ENCODE results near the gene TPP1. TPM values are rescaled to one million over a fixed set of nuclear protein-coding genes. Genes with fewer than 3 reads are reported as not detected.

Gene TPP1
- total RNA-seq, 1 experiment from 2014 or later: 26.9 TPM

DNA sequence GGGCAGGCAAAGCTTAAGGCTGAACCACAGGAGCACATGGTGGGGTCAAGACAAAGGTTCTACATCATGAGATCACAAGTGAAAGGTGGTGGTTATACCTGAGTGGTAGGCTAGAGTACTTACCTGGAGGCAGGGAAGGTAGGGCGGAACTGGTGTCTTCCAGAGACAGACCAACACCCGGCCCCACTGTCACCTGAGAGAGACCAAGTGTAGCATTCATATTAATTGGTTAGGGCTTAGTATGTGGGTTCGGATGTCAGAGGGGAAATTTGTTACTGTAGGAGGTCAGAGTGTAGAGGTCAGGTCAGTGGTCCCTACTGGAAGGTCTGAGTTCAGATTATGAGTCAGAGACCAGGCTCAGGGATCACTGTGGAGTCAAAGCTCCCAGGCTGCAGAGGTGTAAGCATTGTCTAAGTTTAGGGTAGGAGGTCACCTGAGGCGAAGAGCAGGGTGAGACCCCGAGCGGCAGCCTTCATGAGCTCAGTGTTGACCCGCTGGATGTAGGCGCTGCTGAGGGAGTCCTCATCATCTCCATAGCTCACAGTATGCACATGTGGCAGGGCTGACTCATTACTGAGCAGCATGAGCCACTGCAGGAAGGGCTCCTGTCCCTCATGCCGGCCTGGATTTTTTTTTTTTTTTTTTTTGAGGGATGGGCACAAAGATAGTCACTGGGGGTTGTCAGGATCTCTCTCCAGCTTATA is 3.2 kb downstream of the TPP1 start:
- in situ Hi-C loops (cut with HindIII; ENCODE audit: low sequenced_read_pairs): no loop called here
- no peak for DNase-seq (ENCODE audit: low spot score)

DNA sequence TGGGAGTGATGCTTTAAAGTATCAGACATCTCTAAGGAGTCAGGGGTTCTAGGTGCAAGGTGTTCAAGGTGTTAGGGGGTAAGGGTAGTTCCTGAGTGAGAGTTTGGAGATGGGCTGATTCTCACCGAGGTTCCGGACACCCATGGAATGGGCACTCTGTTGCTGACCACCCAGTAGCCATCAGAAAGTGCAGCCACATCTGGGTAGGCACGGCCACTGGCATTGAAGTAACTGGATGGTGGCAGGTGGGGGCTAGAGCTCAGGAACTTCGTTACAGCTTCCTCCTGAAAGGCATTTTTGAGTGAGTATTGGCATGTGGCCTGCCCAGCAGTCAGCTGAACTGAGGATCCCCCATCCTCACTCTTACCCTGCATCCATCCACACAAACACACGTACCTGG is 4.2 kb downstream of the TPP1 start:
- no peak for DNase-seq (ENCODE audit: low spot score)
- in situ Hi-C loops (cut with HindIII; ENCODE audit: low sequenced_read_pairs): no loop called here

DNA sequence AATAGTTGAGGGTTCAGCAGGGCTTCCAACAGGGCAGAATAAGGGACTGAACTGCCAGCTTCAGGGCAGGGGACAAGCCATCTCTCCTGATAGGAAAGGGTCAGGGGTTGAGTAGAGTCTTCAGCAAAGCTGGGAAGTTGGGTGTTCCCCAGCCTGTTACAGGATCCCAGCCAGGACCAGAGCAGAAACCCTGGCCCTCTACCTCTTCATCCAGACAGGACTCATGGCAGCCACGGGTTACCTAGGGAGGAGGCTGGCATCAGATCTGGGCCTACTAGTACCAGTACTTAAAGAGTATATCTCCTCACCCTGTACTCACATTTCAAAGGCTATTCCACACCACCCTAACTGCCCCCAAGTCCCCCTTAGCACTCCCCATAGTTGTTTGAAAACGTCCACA is 4.8 kb downstream of the TPP1 start:
- no peak for DNase-seq (ENCODE audit: low spot score)
- in situ Hi-C loops (cut with HindIII; ENCODE audit: low sequenced_read_pairs): no loop called here

DNA sequence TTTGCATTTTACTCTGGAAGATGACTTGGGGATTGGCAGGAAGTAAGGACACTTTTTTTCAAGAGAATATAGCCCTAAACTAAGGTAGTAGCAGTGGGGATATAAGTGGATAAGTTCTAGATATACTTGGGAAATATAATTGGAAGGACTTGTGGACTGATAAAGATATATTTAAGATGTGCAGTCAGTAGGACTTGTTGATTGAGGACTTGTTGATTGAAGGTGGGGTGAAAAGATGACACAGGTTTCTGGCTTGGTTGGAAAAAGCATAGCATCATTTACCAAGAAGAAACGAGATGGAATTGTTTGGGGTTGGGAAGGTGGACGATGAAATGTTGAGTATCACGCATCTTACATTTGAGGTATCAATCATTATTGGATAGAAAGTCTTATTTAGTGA is 5.7 kb downstream of the TPP1 start:
- no peak for DNase-seq (ENCODE audit: low spot score)
- in situ Hi-C loops (cut with HindIII; ENCODE audit: low sequenced_read_pairs): no loop called here

DNA sequence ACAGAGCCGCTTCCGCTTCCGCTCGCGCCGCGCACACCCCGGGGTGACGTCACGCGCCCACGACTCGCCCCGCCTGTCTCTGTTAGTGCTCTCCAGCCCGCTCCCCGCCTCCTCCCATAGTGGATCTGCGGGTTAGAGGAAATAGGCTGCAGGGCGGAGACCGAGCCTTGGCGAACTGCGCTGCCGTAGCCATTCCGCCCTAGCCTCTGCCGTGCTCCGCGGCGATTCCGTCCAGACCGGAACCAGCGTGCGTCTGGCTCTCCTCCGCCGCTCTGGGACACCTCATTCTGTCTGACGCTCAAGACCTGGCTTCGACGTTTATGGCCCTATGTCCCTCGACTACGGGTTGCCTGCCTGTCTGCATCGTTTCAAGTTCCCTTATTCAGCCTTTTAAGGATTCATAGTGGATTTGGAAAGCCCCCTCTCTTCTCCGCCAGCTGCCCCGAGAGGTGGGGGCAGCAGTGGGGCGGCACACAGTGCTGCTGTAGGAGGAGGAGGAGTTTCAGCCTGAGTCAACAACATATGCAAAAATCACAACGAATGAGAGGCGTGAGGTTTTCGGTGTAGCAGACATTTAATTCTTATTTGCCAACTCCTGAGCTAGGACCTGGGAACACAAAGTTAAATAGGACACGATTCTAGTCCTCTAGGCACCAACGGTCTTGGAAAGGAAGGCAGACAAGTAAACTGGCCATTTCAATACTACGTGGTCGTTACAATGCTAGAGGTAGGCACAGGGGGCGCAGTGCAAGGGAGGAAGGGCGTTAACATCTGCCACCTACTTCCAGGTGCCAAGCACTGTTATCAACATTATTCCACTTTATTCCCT is 6.8 kb downstream of the TPP1 start, which contains the start of gene TAF10:
Gene TAF10, minus strand, starts transcription at position 4 of the 829 bp plus-strand sequence. CDS start 27 bp downstream, outside the sequence.
- in situ Hi-C loops (cut with HindIII; ENCODE audit: low sequenced_read_pairs): no loop called here
- peak; percentile 96 for DNase-seq (ENCODE audit: low spot score)

DNA sequence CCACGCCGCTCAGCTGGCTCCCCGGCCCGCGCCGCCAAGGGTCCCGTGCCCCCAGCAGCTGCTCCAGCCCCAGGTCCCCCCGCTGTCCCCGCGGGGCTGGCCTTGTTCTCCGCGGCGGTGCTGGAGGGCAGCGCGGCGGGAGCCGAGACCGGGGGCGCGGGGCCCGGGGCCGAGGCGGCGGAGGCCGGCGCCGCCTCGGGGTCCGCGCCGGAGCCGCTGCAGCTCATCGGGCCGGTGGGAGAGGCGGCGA is 7.3 kb downstream of the TPP1 start:
- DNase-seq (ENCODE audit: low spot score): no peak
- in situ Hi-C loops (cut with HindIII; ENCODE audit: low sequenced_read_pairs): no loop called here

DNA sequence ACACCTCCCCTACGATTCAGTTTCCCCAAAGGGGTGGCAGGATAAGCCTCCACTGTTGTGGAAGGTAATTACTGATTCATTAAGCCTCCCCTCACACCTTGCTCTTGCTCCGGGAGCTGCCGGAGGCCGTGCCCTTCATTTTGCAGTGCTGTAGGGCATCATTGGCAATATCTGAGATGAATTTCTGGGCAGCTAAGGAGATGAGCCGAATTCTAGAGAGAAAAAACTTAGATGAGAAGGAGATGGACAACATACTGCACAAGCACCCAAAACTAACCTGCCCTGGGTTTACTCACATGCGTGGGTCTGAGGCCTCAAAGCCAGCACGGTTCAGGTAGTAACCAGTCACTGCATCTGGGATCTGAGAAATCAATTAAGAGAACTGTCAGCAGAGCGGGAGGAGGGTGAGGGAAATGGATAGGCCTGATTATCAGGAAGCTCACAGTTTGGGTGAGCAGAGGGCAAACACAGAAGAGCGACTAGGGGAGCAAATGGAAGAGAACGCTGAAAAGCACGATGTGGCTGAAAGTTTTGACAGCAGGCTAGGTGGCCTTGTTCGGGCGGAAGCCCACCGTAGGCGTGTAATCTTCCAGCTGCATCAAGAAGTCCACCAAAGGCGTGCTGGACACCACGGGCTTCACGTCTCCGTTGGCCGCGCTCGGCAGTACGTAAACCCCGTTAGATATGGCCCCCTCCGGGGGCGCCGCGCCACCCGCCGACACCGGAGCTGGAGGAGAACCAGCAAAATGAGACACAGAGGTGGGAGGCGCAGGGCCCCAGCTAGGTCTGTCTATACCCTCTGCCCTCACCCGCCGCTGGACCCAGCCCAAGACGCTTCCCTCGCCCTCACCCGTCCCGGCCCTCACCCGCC is 7.9 kb downstream of the TPP1 start:
- DNase-seq (ENCODE audit: low spot score): no peak
- in situ Hi-C loops (cut with HindIII; ENCODE audit: low sequenced_read_pairs): no loop called here

DNA sequence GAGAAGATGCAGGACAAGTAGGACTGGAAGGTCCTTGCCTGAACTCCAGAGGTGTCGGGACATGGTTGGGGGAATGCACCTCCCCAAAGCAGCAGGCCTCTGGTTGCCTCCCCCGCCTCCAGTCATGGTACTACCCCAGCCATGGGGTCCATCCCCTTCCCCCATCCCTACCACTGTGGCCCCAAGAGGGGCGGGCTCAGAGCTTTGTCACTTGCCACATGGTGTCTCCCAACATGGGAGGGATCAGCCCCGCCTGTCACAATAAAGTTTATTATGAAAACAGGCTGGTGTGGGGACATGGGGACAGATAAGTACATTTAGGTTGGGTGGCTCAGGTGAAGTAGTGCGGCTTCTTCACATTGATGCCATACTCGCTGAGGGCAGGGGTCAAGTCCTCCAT is 8.6 kb downstream of the TPP1 start:
- no peak for DNase-seq (ENCODE audit: low spot score)
- in situ Hi-C loops (cut with HindIII; ENCODE audit: low sequenced_read_pairs): no loop called here

DNA sequence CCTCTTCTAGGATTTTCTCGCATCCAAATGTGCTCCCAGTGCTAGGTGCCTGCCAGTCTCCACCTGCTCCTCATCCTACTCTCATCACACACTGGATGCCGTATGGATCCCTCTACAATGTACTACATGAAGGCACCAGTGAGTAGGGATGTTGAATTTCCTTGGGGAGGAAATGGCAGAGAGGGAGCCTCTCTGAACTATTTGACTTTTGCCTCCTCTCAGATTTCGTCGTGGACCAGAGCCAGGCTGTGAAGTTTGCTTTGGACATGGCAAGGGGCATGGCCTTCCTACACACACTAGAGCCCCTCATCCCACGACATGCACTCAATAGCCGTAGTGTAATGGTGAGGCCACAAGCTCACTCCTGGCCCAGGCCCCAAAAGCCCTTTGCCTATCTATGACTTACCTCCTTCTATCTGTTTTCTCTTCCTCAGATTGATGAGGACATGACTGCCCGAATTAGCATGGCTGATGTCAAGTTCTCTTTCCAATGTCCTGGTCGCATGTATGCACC is 9.7 kb downstream of the TPP1 start:
- in situ Hi-C loops (cut with HindIII; ENCODE audit: low sequenced_read_pairs): no loop called here
- no peak for DNase-seq (ENCODE audit: low spot score)

DNA sequence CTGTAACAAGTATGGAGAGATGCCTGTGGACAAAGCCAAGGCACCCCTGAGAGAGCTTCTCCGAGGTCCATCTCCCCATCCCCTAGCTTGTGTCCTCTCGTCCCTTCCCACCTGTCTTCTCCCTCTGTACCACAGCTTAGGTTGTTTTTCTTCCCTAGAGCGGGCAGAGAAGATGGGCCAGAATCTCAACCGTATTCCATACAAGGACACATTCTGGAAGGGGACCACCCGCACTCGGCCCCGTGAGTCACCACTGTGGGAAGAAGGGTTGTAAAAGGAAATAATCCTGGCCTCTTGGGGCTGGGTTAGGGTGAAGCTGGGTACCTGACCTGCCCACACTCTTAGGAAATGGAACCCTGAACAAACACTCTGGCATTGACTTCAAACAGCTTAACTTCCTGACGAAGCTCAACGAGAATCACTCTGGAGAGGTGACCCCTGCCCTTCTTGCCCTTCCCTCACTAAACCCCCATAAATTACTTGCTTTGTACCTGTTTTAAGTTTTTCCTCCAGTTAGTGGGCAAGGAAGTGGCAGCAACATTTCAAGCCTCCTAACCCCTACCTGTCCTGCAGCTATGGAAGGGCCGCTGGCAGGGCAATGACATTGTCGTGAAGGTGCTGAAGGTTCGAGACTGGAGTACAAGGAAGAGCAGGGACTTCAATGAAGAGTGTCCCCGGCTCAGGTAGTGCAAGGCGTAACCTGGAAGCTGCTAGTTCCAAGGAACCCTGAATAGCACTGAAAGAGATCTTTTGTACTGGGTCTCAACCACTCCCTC is 10.3 kb downstream of the TPP1 start:
- in situ Hi-C loops (cut with HindIII; ENCODE audit: low sequenced_read_pairs): no loop called here
- no peak for DNase-seq (ENCODE audit: low spot score)

DNA sequence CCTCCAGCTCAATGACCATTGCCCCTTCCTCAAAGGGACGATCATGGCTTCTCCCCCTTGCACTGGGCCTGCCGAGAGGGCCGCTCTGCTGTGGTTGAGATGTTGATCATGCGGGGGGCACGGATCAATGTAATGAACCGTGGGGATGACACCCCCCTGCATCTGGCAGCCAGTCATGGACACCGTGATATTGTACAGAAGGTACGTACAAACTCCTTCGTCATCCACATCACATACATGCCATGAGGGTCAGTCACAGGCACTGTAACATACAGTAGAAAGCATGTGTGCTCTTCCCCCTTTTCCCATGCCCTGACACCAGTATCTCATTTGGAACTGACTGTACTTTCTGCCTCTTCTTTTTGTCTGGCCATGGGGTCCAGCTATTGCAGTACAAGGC is 11.2 kb downstream of the TPP1 start:
- no peak for DNase-seq (ENCODE audit: low spot score)
- in situ Hi-C loops (cut with HindIII; ENCODE audit: low sequenced_read_pairs): no loop called here

DNA sequence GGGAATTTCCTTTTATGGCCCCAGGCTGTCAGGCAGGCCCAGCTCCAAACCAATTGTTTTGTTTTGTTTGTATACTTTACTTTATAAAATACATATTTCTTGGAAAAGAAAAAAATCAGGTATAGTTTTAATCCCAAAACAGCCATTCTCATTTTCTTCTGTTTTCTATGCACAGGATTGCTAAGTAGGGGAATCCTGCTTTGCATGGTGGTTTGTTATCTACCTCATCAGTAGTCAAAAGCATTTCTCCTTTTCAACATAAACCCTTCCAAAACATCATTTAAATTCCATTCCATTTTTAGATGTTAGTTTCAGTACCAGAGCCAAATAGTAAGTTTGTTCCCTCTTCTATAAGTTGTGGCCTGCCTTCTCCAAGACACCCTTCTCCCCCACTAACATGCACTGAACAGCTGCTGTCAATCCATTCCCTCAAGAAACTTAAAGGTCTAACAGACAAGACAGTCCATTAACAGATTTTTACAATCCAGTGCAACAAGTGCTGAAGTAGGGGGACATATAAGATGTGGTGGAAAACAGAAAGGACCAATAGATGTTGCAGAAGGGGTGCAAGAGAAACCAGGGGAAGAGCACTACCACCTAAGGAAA is 11.9 kb downstream of the TPP1 start:
- in situ Hi-C loops (cut with HindIII; ENCODE audit: low sequenced_read_pairs): no loop called here
- no peak for DNase-seq (ENCODE audit: low spot score)

DNA sequence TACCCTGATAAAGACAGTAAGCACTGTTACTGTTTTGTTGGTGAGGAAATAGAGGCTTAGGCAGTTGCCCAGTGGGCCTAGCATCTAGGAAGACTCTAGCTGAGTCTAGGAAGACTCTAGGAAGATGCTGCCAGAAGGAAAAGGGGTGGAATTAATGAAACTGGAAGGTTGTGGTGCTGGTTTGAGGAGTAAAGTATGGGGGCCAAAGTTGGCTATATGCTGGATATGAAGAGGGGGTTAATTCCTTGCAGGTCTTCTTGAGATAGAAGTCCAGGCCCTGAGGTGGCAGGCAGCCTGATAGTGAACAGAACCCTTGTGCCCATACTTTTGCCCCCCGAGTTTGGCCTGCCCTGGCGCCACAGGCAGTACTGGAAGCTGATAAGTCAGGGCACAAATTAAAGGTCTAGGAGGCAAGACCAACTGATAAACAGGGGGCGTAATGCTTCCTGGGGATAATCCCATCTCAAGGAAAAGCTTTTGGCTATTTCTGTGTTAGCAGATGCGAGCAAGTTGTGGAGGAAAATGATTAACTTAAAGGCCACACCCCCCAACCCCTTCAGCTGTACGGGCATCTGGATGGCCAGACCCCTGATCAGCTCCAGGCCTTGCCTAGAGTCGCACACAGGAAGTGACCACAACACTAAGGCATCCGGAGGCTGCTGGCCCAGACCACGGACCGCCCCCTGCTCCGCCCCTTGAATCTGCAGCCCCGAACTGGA is 12.6 kb downstream of the TPP1 start:
- DNase-seq (ENCODE audit: low spot score): peak; percentile 57
- in situ Hi-C loops (cut with HindIII; ENCODE audit: low sequenced_read_pairs): no loop called here

DNA sequence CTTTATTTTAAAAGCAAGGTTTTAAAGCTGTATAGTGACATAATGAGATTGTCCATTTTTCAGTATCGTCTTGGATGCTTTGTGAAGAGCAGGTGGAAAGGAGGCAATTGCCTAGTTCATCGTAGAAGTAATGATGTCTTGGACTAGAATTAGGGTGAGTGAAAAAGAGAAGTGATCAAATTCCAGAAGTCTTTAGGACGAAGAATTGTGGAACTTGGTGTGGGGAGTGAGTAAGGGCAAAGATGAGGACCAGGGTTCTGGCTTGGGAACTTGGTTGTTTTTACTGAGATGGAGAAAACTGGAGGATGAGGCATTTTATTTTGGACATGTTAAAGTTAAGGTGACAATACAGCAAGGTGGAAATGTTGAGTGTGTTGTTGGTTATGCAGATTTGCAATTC is 14.4 kb downstream of the TPP1 start:
- in situ Hi-C loops (cut with HindIII; ENCODE audit: low sequenced_read_pairs): no loop called here
- no peak for DNase-seq (ENCODE audit: low spot score)

DNA sequence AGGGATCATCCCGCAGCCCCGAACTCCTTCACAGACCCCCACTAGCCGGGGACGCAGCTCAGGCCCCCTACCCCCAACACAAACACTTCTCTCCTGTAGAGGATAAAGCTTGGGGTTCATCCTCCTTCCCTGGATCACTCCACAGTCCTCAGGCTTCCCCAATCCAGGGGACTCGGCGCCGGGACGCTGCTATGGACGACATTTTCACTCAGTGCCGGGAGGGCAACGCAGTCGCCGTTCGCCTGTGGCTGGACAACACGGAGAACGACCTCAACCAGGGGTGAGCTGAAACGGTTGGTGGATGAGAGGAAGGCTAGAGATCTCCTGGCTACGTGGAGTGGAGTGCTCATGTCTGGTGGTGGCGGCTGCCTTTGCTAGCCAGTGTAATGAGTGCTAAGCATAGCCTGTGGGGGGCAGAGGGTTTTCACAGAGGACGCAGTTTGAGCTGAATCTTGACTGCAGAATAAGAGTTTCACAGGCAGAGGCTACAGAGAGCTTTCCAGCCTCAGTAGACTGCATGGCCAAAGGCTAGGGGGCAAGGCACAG is 15.1 kb downstream of the TPP1 start:
- in situ Hi-C loops (cut with HindIII; ENCODE audit: low sequenced_read_pairs): no loop called here

DNA sequence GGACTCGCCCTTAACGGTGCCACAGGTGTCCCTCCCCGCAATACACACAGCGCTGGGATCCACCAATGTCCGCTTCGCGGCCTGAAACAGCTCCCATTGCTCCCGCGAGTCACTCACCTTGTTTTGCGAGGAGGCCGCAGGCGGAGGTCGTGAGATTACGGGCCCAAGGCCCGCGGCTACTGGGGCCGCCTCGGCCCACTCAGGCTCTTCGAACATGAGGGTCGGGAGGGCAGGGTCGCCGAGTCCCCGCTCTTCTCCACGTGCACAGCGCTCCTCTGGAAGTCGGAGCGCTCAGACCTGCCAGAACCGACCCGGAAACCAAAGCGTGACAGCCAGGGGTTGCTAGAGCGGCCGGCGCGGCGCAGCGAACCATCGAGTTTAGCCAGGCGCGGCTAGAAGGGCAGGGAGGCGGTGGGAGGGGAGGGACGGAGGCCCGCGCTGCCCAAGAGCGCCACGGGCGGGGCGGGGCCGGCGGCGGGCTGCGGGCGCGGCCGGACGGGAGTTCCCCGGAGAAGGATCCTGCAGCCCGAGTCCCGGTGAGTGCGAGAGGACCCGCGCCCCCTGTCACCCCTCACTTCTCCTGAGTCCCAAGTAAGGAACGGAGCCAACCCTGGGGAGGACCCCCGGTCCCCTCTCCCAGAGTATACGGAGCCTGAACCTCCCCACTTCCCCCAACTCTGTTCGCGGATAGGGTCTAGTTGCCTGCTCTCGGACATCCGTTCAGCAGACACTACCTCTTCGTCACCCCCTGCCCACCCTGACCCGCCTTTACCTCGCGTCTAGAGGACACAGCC is 15.7 kb downstream of the TPP1 start, which contains the start of the genes ILK and RRP8:
Gene ILK, plus strand, starts transcription at position 488 of the 794 bp plus-strand sequence. CDS start 498 bp downstream, outside the sequence.
Gene RRP8, minus strand, starts transcription at position 330 of the 794 bp plus-strand sequence. Its CDS starts 114 bp downstream, at position 216.
- peak; percentile 92 for DNase-seq (ENCODE audit: low spot score)
- in situ Hi-C loops (cut with HindIII; ENCODE audit: low sequenced_read_pairs): no loop called here

More for the DNA sequence above, 15.1 kb downstream of the TPP1 start:
- DNase-seq (ENCODE audit: low spot score): peak; percentile 73

All from G401 (cell line).